HL-60 (cell line): ENCODE results near the gene ZNF804A.

ENCODE experiments used
- DNase-seq, 2 experiments: peaks; one replicate each; pipeline ENCODE4 v3.0.0-alpha.2; 2010 to 2020; ENCODE audit warnings: low read depth in 1 of 2, low spot score in 1 of 2
- H3K27ac ChIP-seq: fragments of 250-450 bp; sonication (Bioruptor Pico); replicated peaks from 2 replicates; pipeline ENCODE4 v1.5.1; 2020; ENCODE audit warnings: mild to moderate bottlenecking, moderate library complexity
- H3K27me3 ChIP-seq: fragments of 250-450 bp; sonication (Bioruptor Pico); 2 replicates; pipeline ENCODE4 v1.5.1; 2021; ENCODE audit warnings: mild to moderate bottlenecking, moderate library complexity; ENCODE audit not compliant: insufficient read depth, poor library complexity, severe bottlenecking
- H3K4me3 ChIP-seq: replicated peaks from 2 replicates; pipeline ENCODE4 v1.5.1; 2011; ENCODE audit warnings: mild to moderate bottlenecking, control low read depth, low read length; ENCODE audit not compliant: insufficient read depth
- GABPA ChIP-seq: IDR thresholded peaks from 2 replicates; pipeline ENCODE4 v1.6.1; 2012; ENCODE audit warnings: low read depth
- POLR2AphosphoS5 ChIP-seq: IDR thresholded peaks from 2 replicates; pipeline ENCODE4 v1.6.1; 2012; ENCODE audit warnings: low read depth
- REST ChIP-seq: IDR thresholded peaks from 2 replicates; pipeline ENCODE4 v1.6.1; 2012; ENCODE audit warnings: low read depth; ENCODE audit not compliant: insufficient replicate concordance
- SPI1 ChIP-seq: IDR thresholded peaks from 2 replicates; pipeline ENCODE4 v1.6.1; 2012; ENCODE audit warnings: low read depth, mild to moderate bottlenecking, borderline replicate concordance
- long read RNA-seq: library from polyadenylated mRNA; unstranded; transcript quantifications from one replicate; pipeline ENCODE4 v2.0.0, GENCODE V29; 2020
- TF ChIP-seq, protein P1 (sequence below): IDR thresholded peaks from one replicate; pipeline ENCODE4 v1.5.1; 2011; ENCODE audit warnings: low read length, control low read depth, inconsistent platforms; ENCODE audit not compliant: insufficient read depth

The ZNF804A gene
- long read RNA-seq, partial matches to known transcripts = 0 of 5 reads
- long read RNA-seq, other reads (novel, unspliced or antisense) = 3 of 5 reads

DNA sequence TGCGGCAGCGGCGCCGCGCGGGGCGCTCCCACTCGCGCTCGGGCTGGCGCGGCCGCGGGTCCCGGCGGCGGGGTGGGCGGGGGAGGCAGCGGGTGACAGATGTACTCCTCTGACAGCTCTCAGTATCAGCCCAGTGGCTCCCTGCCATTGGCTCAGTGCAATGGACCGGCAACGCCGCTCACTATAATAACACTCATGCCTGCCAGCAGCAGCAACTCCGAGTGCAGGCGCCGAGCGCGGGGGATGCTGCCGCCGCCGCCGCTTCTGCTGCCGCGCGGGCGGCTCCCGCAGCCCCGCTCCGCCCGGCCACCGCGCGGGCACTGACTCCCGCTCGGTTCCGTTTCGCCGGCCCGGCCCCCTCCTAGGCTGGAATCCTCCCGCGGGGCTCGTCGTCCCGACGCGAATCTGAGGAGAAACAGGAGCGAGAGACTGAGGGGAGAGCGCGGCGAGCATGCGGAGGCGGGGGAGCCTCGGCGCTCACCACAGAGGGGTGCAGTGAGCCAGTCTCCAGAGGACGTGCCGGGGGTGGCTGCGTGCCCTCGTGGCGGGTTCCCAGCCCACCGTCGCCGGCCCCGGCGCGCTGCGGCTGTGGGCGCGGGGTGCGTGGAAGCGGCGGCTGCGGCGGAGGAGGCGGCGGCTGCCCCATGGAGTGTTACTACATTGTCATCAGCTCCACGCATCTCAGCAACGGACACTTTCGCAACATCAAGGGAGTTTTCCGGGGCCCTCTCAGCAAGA lies at the start of gene ZNF804A:
TSS of gene ZNF804A (plus strand) at position 214 of the 738 bp plus-strand sequence. CDS start at position 645, 431 bp downstream.
- peak within 1 kb of the TSS; percentile 98 for H3K27ac ChIP-seq
- TF ChIP-seq REST = peak; percentile 72
- TF ChIP-seq, protein P1, sequence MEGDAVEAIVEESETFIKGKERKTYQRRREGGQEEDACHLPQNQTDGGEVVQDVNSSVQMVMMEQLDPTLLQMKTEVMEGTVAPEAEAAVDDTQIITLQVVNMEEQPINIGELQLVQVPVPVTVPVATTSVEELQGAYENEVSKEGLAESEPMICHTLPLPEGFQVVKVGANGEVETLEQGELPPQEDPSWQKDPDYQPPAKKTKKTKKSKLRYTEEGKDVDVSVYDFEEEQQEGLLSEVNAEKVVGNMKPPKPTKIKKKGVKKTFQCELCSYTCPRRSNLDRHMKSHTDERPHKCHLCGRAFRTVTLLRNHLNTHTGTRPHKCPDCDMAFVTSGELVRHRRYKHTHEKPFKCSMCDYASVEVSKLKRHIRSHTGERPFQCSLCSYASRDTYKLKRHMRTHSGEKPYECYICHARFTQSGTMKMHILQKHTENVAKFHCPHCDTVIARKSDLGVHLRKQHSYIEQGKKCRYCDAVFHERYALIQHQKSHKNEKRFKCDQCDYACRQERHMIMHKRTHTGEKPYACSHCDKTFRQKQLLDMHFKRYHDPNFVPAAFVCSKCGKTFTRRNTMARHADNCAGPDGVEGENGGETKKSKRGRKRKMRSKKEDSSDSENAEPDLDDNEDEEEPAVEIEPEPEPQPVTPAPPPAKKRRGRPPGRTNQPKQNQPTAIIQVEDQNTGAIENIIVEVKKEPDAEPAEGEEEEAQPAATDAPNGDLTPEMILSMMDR = no peak
- peak; percentile 76 for TF ChIP-seq POLR2AphosphoS5
- H3K27me3 ChIP-seq = no peaks in the 10 kb centered on the region
- H3K4me3 ChIP-seq = peak within 1 kb of the TSS; percentile 56
- DNase-seq = peak; percentile 73 to 91

- TF ChIP-seq POLR2AphosphoS5 = no peak
- TF ChIP-seq GABPA = no peak
- TF ChIP-seq SPI1 = no peak
- TF ChIP-seq REST = no peak
- TF ChIP-seq, protein P1 = no peak
- DNase-seq = no peak
- Histone ChIP-seq H3K4me3 (no peak overlapping the region), H3K27ac (no peak overlapping the region), H3K27me3 (no peaks in the 10 kb centered on the region)
These were observed 49.2 kb upstream of the ZNF804A start for GRCh38 chr2:184549153-184549552.

DNA sequence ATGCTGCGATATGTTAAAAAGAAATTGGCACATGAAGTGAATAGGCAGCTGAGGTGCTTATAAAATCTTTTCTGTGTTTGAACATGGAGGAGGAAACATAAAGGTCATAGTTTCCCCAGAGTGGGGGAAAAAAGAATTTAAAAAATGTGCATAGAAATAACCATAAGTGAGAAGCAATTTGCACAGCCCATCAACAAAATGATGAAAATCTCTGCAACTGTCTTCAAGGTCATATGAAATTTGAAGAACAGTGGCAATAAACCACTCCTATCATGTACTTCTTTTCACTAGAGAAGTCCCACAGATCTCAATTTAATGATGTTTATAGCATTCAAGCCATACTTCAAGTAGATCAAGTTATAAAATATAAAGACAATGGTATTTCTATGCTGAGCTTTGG lies 46.7 kb upstream of the ZNF804A start:
- no peak for DNase-seq
- Histone ChIP-seq H3K27ac (no peak overlapping the region), H3K4me3 (no peak overlapping the region), H3K27me3 (no peaks in the 10 kb centered on the region)
- TF ChIP-seq, protein P1 = no peak
- TF ChIP-seq REST = no peak
